Tibial artery (tissue), 4 donors: ENCODE data around the gene OSR1.
"Not testable (repeated sequence)": the region's sequence is repeated elsewhere in the genome, so short reads cannot be mapped to it uniquely, and the experiment has no call there.

Experiments used
- DNase-seq, 2 donors: peaks; one replicate each; pipeline ENCODE4 v3.0.0-alpha.2; 2019
- H3K27ac ChIP-seq, 2 donors: fragments of 200-600 bp; sonication (generic) in 1 of 2; 1 replicate in 1 of 2; 2 replicates in 1 of 2; pipeline ENCODE4 v1.5.1; 2018 to 2019; ENCODE audit warnings: mild to moderate bottlenecking in 1 of 2
- H3K27me3 ChIP-seq, 2 donors: fragments of 200-600 bp; sonication (generic) in 1 of 2; one replicate each; pipeline versions ENCODE4 v1.5.1 to v1.6.0; 2016 to 2019
- H3K36me3 ChIP-seq, 3 donors: fragments of 200-600 bp; sonication (generic) in 2 of 3; one replicate each; pipeline ENCODE4 v1.5.1; 2016 to 2019; ENCODE audit warnings: mild to moderate bottlenecking in 2 of 3
- H3K4me1 ChIP-seq, 4 donors: fragments of 200-600 bp; sonication (generic) in 2 of 4; 1 replicate in 3 of 4; 2 replicates in 1 of 4; pipeline ENCODE4 v1.5.1; 2016 to 2019
- H3K4me3 ChIP-seq, 2 donors: fragments of 200-600 bp; sonication (generic) in 1 of 2; 1 replicate in 1 of 2; 2 replicates in 1 of 2; pipeline ENCODE4 v1.5.1; 2018 to 2019; ENCODE audit warnings: mild to moderate bottlenecking in 2 of 2
- H3K9me3 ChIP-seq, 3 donors: fragments of 200-600 bp; sonication (generic) in 1 of 3; one replicate each; pipeline ENCODE4 v1.5.1; 2016 to 2019
- CTCF ChIP-seq, 2 experiments: fragments of 200-600 bp in 1 of 2; fragments of 450-650 bp in 1 of 2; IDR thresholded peaks; one replicate each; pipeline ENCODE4 v1.5.1; 2017 to 2019; ENCODE audit warnings: antibody characterized with exemption in 2 of 2, mild to moderate bottlenecking in 1 of 2, moderate library complexity in 1 of 2
- intact Hi-C: fragments of 100-400 bp; cut with DNase I; formaldehyde crosslinking; loops from one replicate; pipeline ENCODE4 v1.15.0; 2023; ENCODE audit warnings: low total_unique reads

The OSR1 gene

GRCh38 chr2:19358242-19359020 lies at the start of gene OSR1:
Gene OSR1, minus strand, starts transcription at chr2:19358623. Its CDS starts 4,818 bp downstream, at chr2:19353805.
- DNase-seq, result peak; percentile 79 to 92
- Histone ChIP-seq H3K36me3 (peaks cover 0 to 3% (median 0%) of the 10 kb centered on the region in 3 donors), H3K27me3 (no peaks in the 10 kb centered on the region), H3K9me3 (no peaks in the 10 kb centered on the region), H3K4me3 (peak within 1 kb of the TSS; percentile 82 to 95), H3K27ac (peak within 1 kb of the TSS; percentile 93 to 96), H3K4me1 (peaks cover 0 to 40% (median 31%) of the 10 kb centered on the region in 4 donors)
- TF ChIP-seq CTCF (IDR thresholded peaks at IDR 0.05), result no peak
- intact Hi-C loops, result loop anchor here (2.0 to 10.0 kb wide), 2 partner anchors 376 to 502 kb away; no protein-coding TSS in a partner anchor

GRCh38 chr2:19403785-19404184 lies 45.4 kb upstream of the OSR1 start:
- H3K4me1 ChIP-seq, result no peaks in the 10 kb centered on the region
- intact Hi-C loops, result no loop called here
- H3K4me3 ChIP-seq, result no peak overlapping the region
- H3K36me3 ChIP-seq, result no peaks in the 10 kb centered on the region
- DNase-seq, result no peak
- no peaks in the 10 kb centered on the region for H3K27me3 ChIP-seq
- TF ChIP-seq CTCF (IDR thresholded peaks at IDR 0.05), result no peak
- H3K9me3 ChIP-seq, result no peaks in the 10 kb centered on the region
- H3K27ac ChIP-seq, result no peak overlapping the region

DNA sequence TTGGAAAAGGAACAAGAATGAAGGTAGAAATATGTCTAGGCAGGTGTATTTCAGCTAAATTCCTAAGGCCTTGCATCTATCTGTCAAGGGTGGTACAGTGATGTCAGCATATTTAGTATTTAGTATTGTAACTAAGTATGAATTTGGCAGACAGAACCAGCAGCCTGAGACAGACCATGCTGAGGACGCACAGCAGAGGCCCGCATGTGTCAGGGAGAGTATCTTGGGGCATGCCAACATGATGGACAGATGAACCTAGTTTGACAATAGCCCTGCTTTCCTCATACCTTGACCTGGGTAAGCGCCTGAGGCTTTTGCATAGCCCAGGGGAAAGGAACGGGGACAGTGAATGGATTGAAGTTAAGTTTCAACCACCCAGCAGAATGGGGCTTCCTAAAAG lies 33.8 kb upstream of the OSR1 start:
- H3K27me3 ChIP-seq, result no peaks in the 10 kb centered on the region
- H3K27ac ChIP-seq, result no peak overlapping the region
- peaks cover 0 to 9% (median 7%) of the 10 kb centered on the region in 3 donors for H3K9me3 ChIP-seq
- no peak for DNase-seq
- no peaks in the 10 kb centered on the region for H3K36me3 ChIP-seq
- H3K4me1 ChIP-seq, result no peaks in the 10 kb centered on the region
- intact Hi-C loops, result no loop called here
- H3K4me3 ChIP-seq, result no peak overlapping the region
- TF ChIP-seq CTCF (IDR thresholded peaks at IDR 0.05), result no peak

GRCh38 chr2:19389469-19389868 lies 31.0 kb upstream of the OSR1 start:
- intact Hi-C loops, H3K4me3 ChIP-seq, H3K9me3 ChIP-seq, DNase-seq, H3K4me1 ChIP-seq, H3K27ac ChIP-seq, H3K27me3 ChIP-seq, H3K36me3 ChIP-seq: not testable (repeated sequence)

GRCh38 chr2:19380532-19380931 lies 22.1 kb upstream of the OSR1 start:
- Histone ChIP-seq H3K27ac (no peak overlapping the region), H3K27me3 (no peaks in the 10 kb centered on the region), H3K9me3 (peaks cover 0 to 5% (median 0%) of the 10 kb centered on the region in 3 donors), H3K4me3 (no peak overlapping the region), H3K36me3 (no peaks in the 10 kb centered on the region), H3K4me1 (no peaks in the 10 kb centered on the region)
- TF ChIP-seq CTCF (IDR thresholded peaks at IDR 0.05), result no peak
- intact Hi-C loops, result no loop called here
- DNase-seq, result no peak

- H3K4me3 ChIP-seq, result no peak overlapping the region
- intact Hi-C loops, result no loop called here
- H3K9me3 ChIP-seq, result peaks cover 0 to 5% (median 0%) of the 10 kb centered on the region in 3 donors
- H3K36me3 ChIP-seq, result no peaks in the 10 kb centered on the region
- H3K4me1 ChIP-seq, result no peaks in the 10 kb centered on the region
- H3K27me3 ChIP-seq, result no peaks in the 10 kb centered on the region
- no peak for DNase-seq
- H3K27ac ChIP-seq, result no peak overlapping the region
- no peak for TF ChIP-seq CTCF (IDR thresholded peaks at IDR 0.05)
Observed at GRCh38 chr2:19378939-19379338, 20.5 kb upstream of the OSR1 start.
